Suprapubic skin (tissue), 4 donors: ENCODE measurements around the gene LAMP1.

Experiments used
- POLR2A ChIP-seq, 2 donors: fragments of 450-650 bp; IDR thresholded peaks; one replicate each; pipeline ENCODE4 v1.6.1; 2017; ENCODE audit warnings: antibody characterized with exemption in 2 of 2, mild to moderate bottlenecking in 2 of 2, moderate library complexity in 2 of 2
- POLR2AphosphoS5 ChIP-seq, 3 donors: sonication (generic); formaldehyde crosslinking; IDR thresholded peaks; one replicate each; pipeline ENCODE4 v1.6.1; 2017; ENCODE audit warnings: antibody characterized with exemption in 3 of 3
- TF ChIP-seq, protein P1 (sequence below), 2 donors: fragments of 200-600 bp in 1 of 2; fragments of 450-650 bp in 1 of 2; sonication (generic) in 1 of 2; IDR thresholded peaks; one replicate each; pipeline ENCODE4 v1.5.1; 2016 to 2019; ENCODE audit warnings: antibody characterized with exemption in 2 of 2, mild to moderate bottlenecking in 1 of 2, moderate library complexity in 1 of 2

DNA sequence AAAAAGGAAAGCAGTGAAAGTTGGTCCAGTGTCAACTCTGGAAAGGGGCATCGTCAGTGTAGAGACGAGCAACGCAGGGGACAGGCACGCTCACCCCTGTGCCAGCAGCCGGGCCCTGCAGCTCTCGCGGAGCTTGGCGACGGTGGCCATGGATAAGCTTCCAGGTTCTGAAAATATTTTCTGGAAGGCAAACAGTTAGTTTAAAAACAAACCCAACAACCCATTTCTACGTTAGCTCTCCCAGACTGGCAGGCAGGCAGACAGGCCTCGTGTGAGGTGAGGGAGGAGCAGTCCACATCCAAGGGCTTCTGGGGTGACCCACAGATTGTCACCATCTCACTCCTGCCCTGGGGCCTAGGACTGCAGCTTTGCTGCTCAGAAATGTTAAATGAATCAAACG, 27.4 kb downstream of the LAMP1 start:
- TF ChIP-seq, protein P1, sequence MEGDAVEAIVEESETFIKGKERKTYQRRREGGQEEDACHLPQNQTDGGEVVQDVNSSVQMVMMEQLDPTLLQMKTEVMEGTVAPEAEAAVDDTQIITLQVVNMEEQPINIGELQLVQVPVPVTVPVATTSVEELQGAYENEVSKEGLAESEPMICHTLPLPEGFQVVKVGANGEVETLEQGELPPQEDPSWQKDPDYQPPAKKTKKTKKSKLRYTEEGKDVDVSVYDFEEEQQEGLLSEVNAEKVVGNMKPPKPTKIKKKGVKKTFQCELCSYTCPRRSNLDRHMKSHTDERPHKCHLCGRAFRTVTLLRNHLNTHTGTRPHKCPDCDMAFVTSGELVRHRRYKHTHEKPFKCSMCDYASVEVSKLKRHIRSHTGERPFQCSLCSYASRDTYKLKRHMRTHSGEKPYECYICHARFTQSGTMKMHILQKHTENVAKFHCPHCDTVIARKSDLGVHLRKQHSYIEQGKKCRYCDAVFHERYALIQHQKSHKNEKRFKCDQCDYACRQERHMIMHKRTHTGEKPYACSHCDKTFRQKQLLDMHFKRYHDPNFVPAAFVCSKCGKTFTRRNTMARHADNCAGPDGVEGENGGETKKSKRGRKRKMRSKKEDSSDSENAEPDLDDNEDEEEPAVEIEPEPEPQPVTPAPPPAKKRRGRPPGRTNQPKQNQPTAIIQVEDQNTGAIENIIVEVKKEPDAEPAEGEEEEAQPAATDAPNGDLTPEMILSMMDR (IDR thresholded peaks at IDR 0.05): no peak
- no peak for TF ChIP-seq POLR2AphosphoS5 (IDR thresholded peaks at IDR 0.05)
- no peak for TF ChIP-seq POLR2A (IDR thresholded peaks at IDR 0.05)
